Measurements from ENCODE around the gene CFAP47. TPM values are rescaled to one million over a fixed set of nuclear protein-coding genes. Genes with fewer than 3 reads are reported as not detected.

The CFAP47 gene
- polyA plus RNA-seq, 2 of the 4 experiments (the other 2 are of a cell fraction), result 0.03 TPM; not detected in 1

GRCh38 chrX:36434522-36434921 is 515.0 kb downstream of the CFAP47 start:
- CTCF ChIA-PET, result no interaction called here
- Histone ChIP-seq H3K4me1 (no peaks in the 10 kb centered on the region), H3K4me2 (no peak overlapping the region), H3K4me3 (no peak overlapping the region), H3K9me3 (no peaks in the 10 kb centered on the region), H3K27ac (no peak overlapping the region)
- POLR2A ChIA-PET, result no interaction called here
- WGBS (ENCODE audit: missing lambda C conversion rate), result 35% methylated on average over 1 of the region's 1 CpG
- no peak for DNase-seq (ENCODE audit: low read depth in 1 of 2, low spot score in 1 of 2)
- TF ChIP-seq TP53 (CRISPR knock-in tag; IDR thresholded peaks at IDR 0.05) (no peak), E2F6 (IDR thresholded peaks at IDR 0.05; ENCODE audit: borderline replicate concordance, low read depth) (no peak), HDAC2 (IDR thresholded peaks at IDR 0.05) (no peak), MAX (IDR thresholded peaks at IDR 0.05) (no peak), ZSCAN20 (CRISPR knock-in tag; IDR thresholded peaks at IDR 0.05) (no peak), CBX2 (IDR thresholded peaks at IDR 0.05; ENCODE audit: borderline replicate concordance, low read depth) (no peak)
- no peak for FAIRE-seq
- ATAC-seq, result no peak

Small RNAs within 50 kb of the gene (small RNA-seq; reads per million reads assigned to genes)
- 0 reads per million in 6 experiments for gene RNU6-641P

Other genes starting within 250 kb of the CFAP47 start
- not detected in 2 replicates for gene MAGEB16, start 121.4 kb upstream of the CFAP47 start, polyA plus RNA-seq (2011; rRNA removed)
- gene MAGEB16, start 121.4 kb upstream of the CFAP47 start, polyA plus RNA-seq (2017; fragmentation: RNase III; extraction: RNeasy Plus Mini Kit Qiagen cat#74134 plus additional on column Dnase treatment), result not detected in 3 replicates